ENCODE data around the gene RFX6.
"Not testable (repeated sequence)": the region's sequence is repeated elsewhere in the genome, so short reads cannot be mapped to it uniquely, and the experiment has no call there.

The RFX6 gene, protein sequence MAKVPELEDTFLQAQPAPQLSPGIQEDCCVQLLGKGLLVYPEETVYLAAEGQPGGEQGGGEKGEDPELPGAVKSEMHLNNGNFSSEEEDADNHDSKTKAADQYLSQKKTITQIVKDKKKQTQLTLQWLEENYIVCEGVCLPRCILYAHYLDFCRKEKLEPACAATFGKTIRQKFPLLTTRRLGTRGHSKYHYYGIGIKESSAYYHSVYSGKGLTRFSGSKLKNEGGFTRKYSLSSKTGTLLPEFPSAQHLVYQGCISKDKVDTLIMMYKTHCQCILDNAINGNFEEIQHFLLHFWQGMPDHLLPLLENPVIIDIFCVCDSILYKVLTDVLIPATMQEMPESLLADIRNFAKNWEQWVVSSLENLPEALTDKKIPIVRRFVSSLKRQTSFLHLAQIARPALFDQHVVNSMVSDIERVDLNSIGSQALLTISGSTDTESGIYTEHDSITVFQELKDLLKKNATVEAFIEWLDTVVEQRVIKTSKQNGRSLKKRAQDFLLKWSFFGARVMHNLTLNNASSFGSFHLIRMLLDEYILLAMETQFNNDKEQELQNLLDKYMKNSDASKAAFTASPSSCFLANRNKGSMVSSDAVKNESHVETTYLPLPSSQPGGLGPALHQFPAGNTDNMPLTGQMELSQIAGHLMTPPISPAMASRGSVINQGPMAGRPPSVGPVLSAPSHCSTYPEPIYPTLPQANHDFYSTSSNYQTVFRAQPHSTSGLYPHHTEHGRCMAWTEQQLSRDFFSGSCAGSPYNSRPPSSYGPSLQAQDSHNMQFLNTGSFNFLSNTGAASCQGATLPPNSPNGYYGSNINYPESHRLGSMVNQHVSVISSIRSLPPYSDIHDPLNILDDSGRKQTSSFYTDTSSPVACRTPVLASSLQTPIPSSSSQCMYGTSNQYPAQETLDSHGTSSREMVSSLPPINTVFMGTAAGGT

DNA sequence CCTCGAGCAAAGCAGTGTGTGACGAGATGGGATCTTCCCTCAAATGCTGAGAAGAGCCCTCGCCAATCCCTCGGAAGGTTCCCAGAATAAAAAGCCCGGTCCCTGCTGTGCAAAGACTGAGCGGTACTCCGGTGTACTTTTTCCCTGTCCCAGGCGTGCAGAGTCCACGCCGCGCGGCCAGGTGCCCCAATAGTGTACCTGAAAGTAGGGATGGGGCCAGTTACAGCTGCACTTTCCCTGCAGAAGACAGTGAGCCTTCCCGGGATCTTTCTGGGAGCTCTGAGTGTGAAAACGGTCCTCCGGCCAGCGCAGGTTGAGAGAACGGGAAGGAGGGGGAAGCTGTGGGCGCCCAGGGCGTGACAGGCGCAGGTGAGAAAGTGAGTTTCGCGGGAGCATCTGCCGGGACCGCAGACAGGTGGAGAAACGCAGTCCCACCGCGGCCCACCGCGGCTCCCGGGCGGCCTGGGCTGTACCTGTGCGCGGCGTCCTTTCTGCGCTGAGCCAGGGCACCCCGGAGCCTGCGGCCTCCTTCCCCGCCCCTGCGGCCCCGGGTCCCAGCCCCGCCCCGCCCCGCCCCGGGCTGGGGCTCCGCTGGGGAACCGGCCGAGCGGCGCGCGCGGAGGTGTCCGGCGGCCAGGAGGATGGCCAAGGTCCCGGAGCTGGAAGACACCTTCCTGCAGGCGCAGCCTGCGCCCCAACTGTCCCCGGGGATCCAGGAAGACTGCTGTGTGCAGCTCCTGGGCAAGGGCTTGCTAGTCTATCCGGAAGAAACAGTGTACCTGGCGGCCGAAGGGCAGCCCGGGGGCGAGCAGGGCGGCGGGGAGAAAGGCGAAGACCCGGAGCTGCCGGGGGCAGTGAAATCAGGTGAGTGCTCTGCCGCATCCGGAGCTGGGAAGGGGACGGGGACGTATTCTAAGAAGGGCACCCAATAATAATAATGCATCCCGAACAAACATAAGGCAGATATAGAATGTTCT is at the start of gene RFX6:
TSS of gene RFX6 (plus strand) at position 608 of the 977 bp plus-strand sequence. CDS start at position 642, 34 bp downstream.
- DNase-seq (ENCODE audit: low spot score): no peak

DNA sequence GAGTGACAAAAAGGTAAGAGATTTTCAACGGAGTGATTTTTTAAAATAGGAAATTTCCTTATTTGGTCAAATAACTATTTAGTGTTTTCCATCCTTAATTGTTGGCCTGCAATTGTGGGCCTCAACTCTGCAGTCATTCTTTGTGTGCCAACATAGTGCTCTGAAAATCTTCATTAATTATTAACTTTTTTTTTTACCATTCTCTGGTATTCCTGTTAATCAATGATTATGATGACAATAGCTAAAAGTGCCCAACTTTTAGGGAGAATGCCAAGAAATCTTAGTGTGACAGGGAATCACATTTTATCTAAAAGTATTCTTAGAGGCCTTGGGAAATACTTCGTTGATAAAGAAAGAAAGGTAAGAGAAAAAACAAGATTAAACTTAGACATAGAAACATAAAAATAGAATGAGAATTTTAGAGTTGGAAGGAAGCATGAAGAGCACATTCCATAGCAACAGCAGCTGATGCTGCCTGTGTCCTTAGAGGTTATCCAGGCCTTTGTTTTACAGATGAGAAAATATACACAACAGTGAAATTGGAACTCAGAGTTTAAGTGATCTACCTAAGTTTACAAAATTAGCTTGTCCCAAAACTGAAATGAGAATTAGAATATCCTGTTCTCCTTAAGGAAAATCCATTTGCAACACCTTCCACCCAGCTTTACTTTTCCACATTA is 49.3 kb upstream of the RFX6 start:
- no peak for DNase-seq (ENCODE audit: low spot score)

DNA sequence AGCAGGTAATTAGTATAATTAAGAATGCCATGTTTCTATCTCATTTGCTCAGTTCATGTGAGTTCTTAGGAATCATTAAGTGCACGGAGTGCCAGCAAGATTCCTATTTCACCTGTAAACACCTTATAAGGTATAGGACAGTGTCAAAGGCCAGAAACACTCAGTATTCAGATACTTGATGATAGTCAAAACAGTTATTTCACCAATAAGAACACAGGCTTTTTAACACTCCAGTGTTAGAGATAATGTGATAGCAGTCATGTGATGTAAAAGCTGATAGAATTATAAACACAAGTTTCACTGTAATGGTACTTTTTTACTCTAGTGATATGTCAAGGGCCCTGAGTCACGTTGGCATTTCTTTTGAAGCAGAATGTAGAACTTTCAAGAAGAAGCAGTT is 48.1 kb upstream of the RFX6 start, which contains the start of gene GPRC6A:
TSS of gene GPRC6A (minus strand) at position 101 of the 400 bp plus-strand sequence. CDS start at position 31, 70 bp downstream.
- DNase-seq (ENCODE audit: low spot score): no peak

DNA sequence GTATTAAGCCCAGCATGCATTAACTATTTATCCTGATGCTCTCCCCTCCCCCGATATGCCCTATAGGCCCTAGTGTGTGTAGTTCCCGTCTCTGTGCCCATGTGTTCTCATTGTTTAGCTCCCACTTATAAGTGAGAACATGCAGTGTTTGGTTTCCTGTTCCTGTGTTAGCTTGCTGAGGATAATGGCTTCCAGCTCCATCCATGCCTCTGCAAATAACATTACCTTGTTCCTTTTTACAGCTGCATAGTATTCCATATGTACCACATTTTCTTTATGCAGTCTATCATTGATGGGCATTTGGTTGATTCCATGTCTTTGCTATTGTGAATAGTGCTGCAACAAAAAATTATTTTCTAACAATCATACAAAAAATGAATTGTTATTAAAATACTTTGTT is 42.5 kb upstream of the RFX6 start:
- DNase-seq (ENCODE audit: low spot score): not testable (repeated sequence)

GRCh38 chr6:116836606-116837342 is 40.3 kb upstream of the RFX6 start:
- DNase-seq (ENCODE audit: low spot score): no peak

GRCh38 chr6:116840091-116840490 is 37.0 kb upstream of the RFX6 start:
- DNase-seq (ENCODE audit: low spot score): no peak

DNA sequence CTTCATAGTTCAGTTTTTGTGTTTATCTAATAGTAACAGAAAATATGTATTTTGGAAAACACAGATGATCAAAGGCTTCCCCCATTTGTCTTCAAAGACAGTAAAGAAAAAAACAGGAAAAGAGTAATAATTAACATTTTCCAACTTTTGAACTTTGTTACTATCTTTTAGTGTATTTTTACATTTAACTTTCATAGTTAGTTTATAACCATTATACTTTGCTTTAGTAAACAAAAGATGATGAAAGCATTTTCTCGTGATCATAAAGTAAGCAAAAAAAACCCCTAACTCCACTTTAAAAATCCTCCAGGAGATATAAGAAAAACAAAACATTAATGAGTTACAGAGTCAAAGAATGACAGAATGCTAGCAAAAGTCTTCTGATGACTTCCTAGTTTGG is 34.6 kb upstream of the RFX6 start:
- no peak for DNase-seq (ENCODE audit: low spot score)

GRCh38 chr6:116847227-116847626 is 29.8 kb upstream of the RFX6 start:
- DNase-seq (ENCODE audit: low spot score): peak; percentile 36

DNA sequence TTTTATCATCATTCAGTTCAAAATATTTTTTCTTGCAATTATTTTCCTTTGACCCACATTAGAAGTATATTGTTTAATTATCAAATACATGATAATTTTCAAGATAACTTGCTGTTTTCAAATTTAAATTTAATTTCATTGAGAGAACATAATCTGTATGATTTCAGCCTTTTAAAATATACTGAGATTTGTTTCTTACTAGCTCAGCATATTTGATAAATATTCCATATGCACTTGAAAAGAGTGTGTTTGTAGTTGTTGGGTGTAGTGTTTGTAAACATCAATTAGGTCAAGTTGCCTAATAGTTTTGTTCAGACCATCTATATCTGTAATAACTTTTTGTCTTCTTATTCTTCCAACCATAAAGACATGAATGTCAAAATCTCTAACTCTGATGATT is 19.0 kb upstream of the RFX6 start:
- no peak for DNase-seq (ENCODE audit: low spot score)

DNA sequence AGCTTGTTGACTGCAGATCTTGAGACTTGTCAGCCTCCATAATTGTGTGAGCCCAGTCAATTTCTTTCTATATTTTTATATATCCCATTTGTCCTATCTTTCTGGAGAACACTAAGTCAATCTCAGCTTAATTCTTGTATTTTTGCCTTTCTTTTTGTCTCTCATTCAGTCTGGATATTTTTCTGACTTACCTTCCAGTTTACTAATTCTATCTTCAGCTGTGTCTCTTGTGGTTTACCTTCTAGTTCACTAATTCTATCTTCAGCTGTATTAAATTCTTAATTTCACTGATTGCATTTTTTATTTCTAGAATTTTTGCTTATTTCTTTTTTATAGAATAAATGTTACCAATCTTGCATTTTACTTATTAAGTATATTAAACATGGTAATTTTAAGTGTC is 17.8 kb upstream of the RFX6 start:
- no peak for DNase-seq (ENCODE audit: low spot score)

GRCh38 chr6:116866281-116866871 is 10.7 kb upstream of the RFX6 start:
- DNase-seq (ENCODE audit: low spot score): no peak

- no peak for DNase-seq (ENCODE audit: low spot score)
Measured at GRCh38 chr6:116872771-116873170, 4.3 kb upstream of the RFX6 start.

DNA sequence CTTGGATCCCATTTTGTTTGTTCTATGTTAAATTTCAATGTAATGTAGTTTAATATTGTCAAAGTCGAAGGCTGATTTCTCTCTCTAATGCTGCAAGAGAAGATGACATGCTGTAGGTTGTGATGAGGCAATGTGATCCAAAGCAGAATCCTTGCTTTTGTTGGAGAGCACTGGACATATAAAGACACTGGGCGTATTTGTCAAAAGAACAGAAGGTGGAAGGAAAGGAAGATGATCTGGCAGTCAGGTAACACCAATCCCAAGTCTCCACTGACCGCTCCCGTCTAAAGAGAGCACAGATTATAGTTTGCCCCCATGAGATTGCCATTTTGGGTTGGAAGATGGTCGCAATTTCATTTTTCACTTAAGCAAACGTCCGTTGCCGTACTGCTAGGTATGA is 935 bp upstream of the RFX6 start:
- no peak for DNase-seq (ENCODE audit: low spot score)

- DNase-seq (ENCODE audit: low spot score): no peak
Measured at GRCh38 chr6:116877743-116878142, 701 bp downstream of the RFX6 start.

- DNase-seq (ENCODE audit: low spot score): no peak
Measured at GRCh38 chr6:116881236-116881635, 4.2 kb downstream of the RFX6 start.

DNA sequence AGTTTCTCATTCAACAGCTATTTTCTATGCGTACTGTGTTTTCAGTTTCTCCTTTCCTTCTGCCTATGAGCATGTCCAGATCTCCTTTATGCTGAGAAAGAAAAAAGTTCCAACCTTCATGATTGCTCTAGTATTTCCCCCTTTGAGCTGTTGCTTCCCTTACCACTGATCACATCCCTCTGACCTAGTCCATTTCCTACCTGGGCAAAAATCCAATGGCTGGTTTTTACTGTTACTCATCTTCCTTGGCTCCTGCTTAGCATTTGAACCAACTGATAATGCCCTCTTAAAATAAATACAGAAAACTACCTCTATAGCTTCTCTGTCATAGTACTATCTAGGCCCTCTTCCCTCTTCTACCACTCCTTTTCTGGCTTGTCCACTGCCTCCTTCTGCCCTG is 6.0 kb downstream of the RFX6 start:
- DNase-seq (ENCODE audit: low spot score): no peak

DNA sequence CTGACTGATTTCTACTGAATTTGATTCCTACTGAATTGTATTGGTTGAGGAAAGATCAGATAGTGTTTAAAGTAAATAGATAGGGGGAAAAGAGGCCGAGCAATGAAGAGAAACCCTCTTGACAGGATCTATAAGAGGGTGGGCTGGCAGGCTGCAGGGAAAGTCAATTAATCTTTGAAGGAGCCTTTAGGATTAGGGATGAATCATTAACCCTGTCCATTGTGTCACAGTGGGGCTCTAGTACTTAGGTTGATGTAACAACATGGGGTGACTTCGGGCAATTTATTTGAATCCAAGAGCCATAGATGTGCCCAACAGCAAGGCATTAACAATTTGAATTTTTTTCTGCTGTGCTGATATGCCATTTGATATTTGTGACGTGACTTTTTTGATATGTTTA is 7.5 kb downstream of the RFX6 start:
- DNase-seq (ENCODE audit: low spot score): no peak

GRCh38 chr6:116887168-116887567 is 10.1 kb downstream of the RFX6 start:
- no peak for DNase-seq (ENCODE audit: low spot score)

- no peak for DNase-seq (ENCODE audit: low spot score)
Measured at GRCh38 chr6:116887894-116888293, 10.9 kb downstream of the RFX6 start.
